CD4-positive, alpha-beta T cell treated with Interleukin-6 for 4 hours (primary cell): ENCODE data around the gene FGF1.

Experiments
- DNase-seq: peaks from one replicate; pipeline ENCODE4 v3.0.0-alpha.2; 2020; ENCODE audit warnings: mixed read lengths

FGF1 gene

GRCh38 chr5:142694092-142694856 lies 8.4 kb upstream of the FGF1 start:
- DNase-seq = no peak

DNA sequence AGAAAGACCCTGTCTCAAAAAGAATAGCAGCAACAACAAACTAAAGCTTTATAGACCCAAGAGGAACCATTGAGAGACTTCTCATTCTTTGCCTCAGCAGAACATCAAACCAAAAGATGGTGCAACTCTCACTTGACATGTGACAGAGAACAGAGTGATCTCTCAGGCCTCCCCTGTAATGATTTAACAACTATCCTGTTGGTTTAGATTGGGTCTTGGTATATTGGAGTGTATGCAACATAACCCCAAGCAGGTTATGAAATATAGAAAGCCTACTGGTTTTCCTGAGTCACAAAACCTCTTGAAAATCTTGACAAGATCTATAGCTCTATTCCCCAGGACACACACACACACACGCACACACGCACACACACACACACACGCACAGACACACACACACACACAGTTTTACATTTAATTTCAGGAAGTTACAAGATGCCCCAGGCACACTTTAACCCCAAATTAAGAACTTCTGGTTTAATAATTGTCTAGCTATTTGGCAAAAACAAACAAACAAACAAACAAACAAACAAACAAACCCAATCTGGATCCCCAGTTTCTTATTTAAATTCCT lies 6.5 kb upstream of the FGF1 start:
- no peak for DNase-seq

DNA sequence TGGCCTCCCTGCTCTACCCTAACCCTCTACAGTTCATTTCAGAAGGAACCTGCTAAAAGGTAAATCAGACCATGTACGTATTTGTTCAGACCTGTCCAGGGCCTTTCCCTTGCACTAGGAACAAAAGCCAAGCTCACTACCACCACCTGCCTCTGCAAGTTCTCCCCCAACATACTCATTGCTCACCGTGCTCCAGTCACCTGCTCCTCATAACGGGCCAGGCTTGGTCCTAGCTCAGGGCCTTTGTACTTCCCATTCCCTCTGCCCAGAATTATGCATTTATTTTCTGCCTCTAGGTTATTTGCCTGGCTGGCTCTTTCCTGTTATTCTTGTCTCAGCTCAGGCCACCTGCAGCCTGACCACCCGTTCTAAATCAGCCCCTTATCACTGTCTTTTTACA lies 4.8 kb upstream of the FGF1 start:
- DNase-seq = no peak

GRCh38 chr5:142689081-142689480 lies 3.2 kb upstream of the FGF1 start:
- no peak for DNase-seq

GRCh38 chr5:142688281-142688989 lies 2.5 kb upstream of the FGF1 start:
- DNase-seq = no peak

- DNase-seq = no peak
These were observed 1.1 kb upstream of the FGF1 start for GRCh38 chr5:142686968-142687367.

DNA sequence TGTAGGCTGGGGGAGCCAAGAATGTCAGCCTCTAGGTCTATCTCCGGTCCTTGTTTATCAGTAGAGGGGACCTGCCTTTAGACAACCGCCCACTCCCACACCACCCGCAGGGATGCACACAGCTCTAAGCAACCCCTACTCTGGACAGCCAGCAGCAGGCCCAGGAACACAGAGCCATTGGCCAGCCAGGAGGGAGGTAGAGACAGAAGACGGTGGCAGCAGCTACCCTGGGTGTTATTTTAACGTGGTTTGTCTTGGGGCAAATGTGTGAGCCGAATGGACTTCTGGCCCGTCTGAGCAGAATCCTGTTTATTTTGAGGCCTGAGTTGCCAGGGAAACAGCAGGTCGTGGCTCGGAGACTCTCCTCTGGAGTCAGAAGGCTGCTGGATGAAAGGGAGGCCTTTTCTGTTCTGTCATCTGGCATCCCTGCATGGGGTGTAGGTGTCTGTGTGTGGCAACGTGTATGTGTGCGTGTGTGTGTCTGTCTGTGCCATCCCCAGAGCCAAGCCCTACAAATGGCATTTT lies 382 bp upstream of the FGF1 start:
- DNase-seq = no peak

- DNase-seq = no peak
These were observed 1.3 kb downstream of the FGF1 start for GRCh38 chr5:142684508-142685041.

- no peak for DNase-seq
These were observed 1.9 kb downstream of the FGF1 start for GRCh38 chr5:142683881-142684505.

DNA sequence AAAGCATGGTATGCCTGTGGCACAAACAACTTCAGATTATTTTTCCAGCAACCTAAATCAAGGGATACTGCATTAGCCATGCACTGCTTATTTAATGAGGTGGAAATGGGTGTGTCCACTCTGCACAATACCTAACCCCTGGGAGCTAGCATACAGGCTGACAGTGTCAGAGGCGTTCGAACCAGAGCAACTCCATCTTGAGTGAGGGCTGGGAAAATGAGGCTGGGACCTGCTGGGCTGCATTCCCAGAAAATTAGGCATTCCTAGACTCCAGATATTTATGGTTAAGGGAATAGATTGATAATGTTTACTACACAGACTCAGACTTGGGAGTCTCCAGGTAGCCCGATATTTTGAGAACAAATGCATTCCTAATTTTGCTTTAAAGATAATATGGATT lies 2.8 kb downstream of the FGF1 start:
- no peak for DNase-seq

GRCh38 chr5:142680605-142681259 lies 5.2 kb downstream of the FGF1 start:
- DNase-seq = no peak

- DNase-seq = no peak
These were observed 6.1 kb downstream of the FGF1 start for GRCh38 chr5:142679744-142680143.

GRCh38 chr5:142678529-142678928 lies 7.4 kb downstream of the FGF1 start:
- no peak for DNase-seq

DNA sequence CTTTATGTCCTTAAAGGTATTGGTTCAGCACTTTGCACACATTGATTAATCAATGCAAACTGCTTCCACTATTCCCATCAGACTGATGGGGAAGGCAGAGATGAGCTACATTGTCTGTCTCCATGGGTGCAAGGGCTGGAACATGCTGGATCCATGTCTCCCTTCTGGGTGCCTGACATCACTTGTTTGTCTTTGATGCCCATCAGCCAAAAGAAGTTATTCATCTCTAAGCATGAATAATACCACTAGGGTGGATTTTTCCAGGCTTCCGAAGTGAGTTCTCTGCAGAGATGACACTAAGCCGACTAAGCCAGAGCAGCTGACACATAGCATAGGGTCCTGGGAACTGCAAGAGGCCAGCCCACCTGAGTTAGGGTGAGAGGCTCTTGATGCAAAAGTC lies 8.7 kb downstream of the FGF1 start:
- no peak for DNase-seq

- no peak for DNase-seq
These were observed 9.6 kb downstream of the FGF1 start for GRCh38 chr5:142676318-142676717.

DNA sequence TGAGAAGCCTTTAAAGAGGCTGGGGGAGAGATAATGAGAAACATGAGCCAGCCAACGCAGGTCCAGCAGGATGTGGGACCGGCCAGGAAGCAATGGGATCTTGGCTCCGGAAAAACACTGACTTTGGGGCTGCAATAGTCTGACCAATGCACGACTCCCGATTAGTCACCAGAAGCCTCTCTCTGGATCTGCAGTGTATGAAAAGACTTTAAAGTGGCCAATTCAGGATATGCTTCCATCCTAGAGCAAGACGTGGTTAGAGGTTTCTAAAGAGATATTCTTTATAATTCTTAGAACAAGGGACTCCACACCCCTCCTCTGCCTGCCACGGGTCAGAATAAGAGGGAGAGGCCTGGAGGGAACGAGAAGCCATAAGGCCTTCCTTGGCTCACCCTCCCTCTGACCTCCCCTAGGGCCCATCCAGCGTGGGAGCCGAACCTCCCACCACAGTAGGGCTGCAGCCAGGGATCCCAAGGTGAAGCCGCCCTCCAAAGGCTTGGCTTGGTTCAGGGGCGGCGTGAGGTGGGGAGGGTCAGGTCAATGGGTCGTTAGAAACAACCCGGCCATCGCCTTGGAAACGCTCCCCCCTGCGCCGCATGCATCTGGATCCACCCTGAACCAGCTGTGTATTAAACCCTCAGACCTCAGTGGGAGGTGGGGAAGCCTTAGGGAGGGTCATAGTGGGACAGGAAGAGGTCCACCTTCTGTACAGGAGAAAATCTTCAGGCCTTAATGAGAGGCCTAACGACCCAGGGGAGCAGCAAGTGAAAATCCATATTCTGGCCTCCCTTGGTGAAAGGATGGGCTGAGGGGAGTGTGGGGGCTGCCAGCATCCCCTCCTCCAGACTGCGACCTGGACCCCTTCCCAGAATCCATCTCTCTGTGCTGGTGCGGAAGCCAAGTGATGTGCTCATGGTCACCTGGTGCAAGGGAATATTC lies 11.1 kb downstream of the FGF1 start:
- DNase-seq = no peak

DNA sequence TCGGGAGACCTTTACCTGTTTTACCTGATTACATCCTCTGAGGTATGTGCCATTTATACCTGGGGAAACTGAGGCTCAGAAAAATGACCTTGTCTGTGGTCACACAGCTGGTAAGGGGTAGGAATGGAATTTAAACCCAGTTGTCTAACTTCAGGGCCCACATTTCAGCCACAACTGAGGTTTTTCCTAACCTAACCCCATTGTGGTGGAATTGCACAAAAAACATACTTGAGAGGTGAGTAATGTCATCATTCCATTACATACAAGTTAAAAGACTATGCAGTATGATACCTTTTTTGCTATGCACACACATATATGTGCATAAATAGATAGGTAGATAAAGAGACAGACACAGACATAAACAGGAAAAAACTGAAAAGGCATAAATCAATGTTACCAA lies 14.1 kb downstream of the FGF1 start:
- no peak for DNase-seq

DNA sequence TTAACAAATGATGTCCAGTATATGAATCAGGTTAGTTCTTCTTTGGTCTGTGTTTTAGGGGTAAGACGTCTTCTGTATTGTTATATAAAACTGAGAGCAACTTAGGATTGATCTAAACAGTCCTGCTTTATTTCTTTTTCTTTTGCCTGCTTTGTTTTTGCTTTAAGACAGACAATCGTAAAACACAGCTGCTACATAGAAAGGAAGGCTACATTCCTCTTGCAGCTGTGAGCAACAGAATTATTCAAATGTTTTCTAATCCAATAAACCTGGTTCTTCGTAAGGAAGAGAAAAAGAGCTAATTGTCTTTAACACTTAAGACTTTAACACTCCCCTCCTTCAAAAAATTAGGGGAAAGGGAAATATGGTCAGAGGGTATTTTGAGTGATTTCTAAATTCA lies 14.6 kb downstream of the FGF1 start:
- no peak for DNase-seq

DNA sequence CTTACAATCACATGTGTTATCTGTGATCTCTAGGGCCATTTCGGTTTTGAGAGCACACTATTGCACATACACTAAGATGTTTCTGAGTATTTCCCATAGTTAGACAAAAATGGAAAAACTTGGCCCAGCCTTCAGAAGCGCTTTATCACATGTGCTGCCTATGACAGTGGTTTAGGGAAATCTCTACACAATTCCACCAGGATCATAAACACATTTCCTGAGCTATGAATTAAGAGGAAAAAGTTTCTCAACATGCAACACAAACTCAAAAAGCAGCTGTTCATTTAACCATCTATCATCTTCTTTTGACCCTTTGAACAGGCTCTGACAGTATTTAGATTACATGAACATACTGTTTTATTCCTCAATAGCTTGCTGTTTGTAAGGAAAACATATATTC lies 15.1 kb downstream of the FGF1 start:
- DNase-seq = no peak

DNA sequence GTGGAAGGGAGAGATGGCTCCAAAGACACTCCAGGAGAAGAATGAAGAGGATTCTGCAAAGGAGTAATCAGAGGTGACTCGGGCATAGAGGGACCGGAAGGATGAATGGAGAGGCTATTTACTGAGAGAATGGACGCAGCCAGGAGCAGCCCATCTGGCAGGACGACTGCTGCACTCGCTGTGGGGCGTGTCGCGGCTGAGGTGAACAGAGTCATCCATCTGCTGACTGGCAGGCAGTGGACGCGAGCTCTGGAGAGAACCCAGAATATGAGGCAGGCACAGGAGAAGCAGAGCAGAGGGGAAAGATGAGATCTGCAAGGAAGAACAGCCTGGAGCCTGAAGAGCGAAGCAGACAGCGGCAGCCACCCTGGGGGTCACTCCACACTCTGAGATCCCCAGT lies 16.4 kb downstream of the FGF1 start:
- no peak for DNase-seq

DNA sequence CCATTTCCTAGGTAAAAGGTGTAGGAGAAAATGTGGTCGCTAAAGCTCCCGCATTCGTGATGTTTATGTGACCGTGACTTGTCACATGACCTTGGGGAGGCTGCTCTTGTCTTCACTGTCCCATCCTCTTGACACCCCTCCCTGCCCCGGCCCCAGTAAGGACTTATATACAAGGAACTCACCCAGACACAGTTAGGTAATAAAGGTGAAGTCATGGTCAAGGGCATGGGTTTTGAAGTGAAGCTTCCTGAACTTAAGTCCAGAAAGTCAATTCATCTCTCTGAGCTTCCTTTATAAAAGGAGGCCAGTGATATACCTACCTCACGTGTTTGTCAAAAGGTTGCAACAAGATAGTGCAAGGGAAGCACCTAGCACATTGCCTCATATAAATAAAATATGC lies 17.6 kb downstream of the FGF1 start:
- DNase-seq = no peak

- DNase-seq = no peak
These were observed 18.1 kb downstream of the FGF1 start for GRCh38 chr5:142667831-142668230.
